Thyroid gland (tissue), 4 donors: Measurements from ENCODE around the gene CEP72. TPM values are rescaled to one million over a fixed set of nuclear protein-coding genes. Genes with fewer than 3 reads are reported as not detected.
A peak's percentile ranks its signal among the peaks of the same experiment; 100 is the strongest.

Experiments used
- DNase-seq, 2 donors: peaks; one replicate each; pipeline ENCODE4 v3.0.0-alpha.2; 2019
- H3K27ac ChIP-seq, 3 donors: fragments of 200-600 bp; sonication (generic); 1 replicate in 2 of 3; 2 replicates in 1 of 3; pipeline ENCODE4 v1.5.1; 2016 to 2019; ENCODE audit warnings: mild to moderate bottlenecking in 1 of 3, moderate library complexity in 1 of 3
- H3K27me3 ChIP-seq: fragments of 200-600 bp; sonication (generic); one replicate; pipeline ENCODE4 v1.5.1; 2019
- H3K36me3 ChIP-seq, 2 donors: fragments of 200-600 bp; sonication (generic); one replicate each; pipeline ENCODE4 v1.5.1; 2016 to 2019
- H3K4me1 ChIP-seq, 2 donors: fragments of 200-600 bp; sonication (generic); one replicate each; pipeline ENCODE4 v1.5.1; 2017 to 2019
- H3K4me3 ChIP-seq, 3 donors: fragments of 200-600 bp; sonication (generic); replicated peaks in 1 of 3; 1 replicate in 2 of 3; 2 replicates in 1 of 3; pipeline ENCODE4 v1.5.1; 2016; ENCODE audit warnings: mild to moderate bottlenecking in 1 of 3
- H3K9me3 ChIP-seq: fragments of 200-600 bp; sonication (generic); one replicate; pipeline ENCODE4 v1.5.1; 2017
- CTCF ChIP-seq, 6 experiments: fragments of 200-600 bp in 3 of 6; fragments of 450-650 bp in 3 of 6; sonication (generic) in 3 of 6; IDR thresholded peaks; one replicate each; pipeline ENCODE4 v1.5.1; 2016 to 2019; ENCODE audit warnings: antibody characterized with exemption in 6 of 6, mild to moderate bottlenecking in 2 of 6, inconsistent platforms in 1 of 6, moderate library complexity in 1 of 6
- POLR2A ChIP-seq, 2 donors: fragments of 450-650 bp; IDR thresholded peaks; one replicate each; pipeline ENCODE4 v1.6.1; 2017; ENCODE audit warnings: antibody characterized with exemption in 2 of 2, mild to moderate bottlenecking in 2 of 2, moderate library complexity in 1 of 2
- WGBS, 2 donors: methylation state at CpG; one replicate each; pipeline ENCODE4 v1.1.5; 2017; 5-methylcytosine and 5-hydroxymethylcytosine counted together
- intact Hi-C: fragments of 100-400 bp; cut with DNase I; formaldehyde crosslinking; loops from one replicate; pipeline ENCODE4 v1.15.1; 2023
- total RNA-seq, 4 donors: library from RNA; depleted of rRNA; stranded (reverse); fragments of >200 nt; gene quantifications; one replicate each; pipeline ENCODE4 v1.2.3, GENCODE V29; 2016

CEP72 gene
- total RNA-seq, 4 donors from 2014 or later = 3.4 to 7.6 (median 4.6) TPM

GRCh38 chr5:609506-609905, 2.6 kb upstream of the CEP72 start:
- no peak for TF ChIP-seq POLR2A (IDR thresholded peaks at IDR 0.05)
- TF ChIP-seq CTCF (IDR thresholded peaks at IDR 0.05) = no peak

GRCh38 chr5:610011-610743, 2.0 kb upstream of the CEP72 start:
- TF ChIP-seq CTCF (IDR thresholded peaks at IDR 0.05) = no peak
- no peak for TF ChIP-seq POLR2A (IDR thresholded peaks at IDR 0.05)

More at GRCh38 chr5:609506-609905, 2.6 kb upstream of the CEP72 start:
- Histone ChIP-seq H3K4me1 (peaks cover 0 to 11% of the 10 kb centered on the region in 2 donors), H3K9me3 (no peaks in the 10 kb centered on the region), H3K27me3 (no peaks in the 10 kb centered on the region), H3K4me3 (no peak overlapping the region), H3K27ac (no peak overlapping the region), H3K36me3 (no peaks in the 10 kb centered on the region)
- no peak for DNase-seq
- 79 to 91% methylated on average over 5 of the region's 5 CpGs for WGBS, 2 donors
- intact Hi-C loops = no loop called here

GRCh38 chr5:610744-611730, 1.1 kb upstream of the CEP72 start:
- no peak for DNase-seq
- intact Hi-C loops = no loop called here
- no peaks in the 10 kb centered on the region for H3K9me3 ChIP-seq
- 44 to 45% methylated on average over 8 to 11 of the region's 11 CpGs for WGBS, 2 donors
- H3K4me1 ChIP-seq = peaks cover 0 to 11% of the 10 kb centered on the region in 2 donors
- H3K27me3 ChIP-seq = no peaks in the 10 kb centered on the region
- no peaks in the 10 kb centered on the region for H3K36me3 ChIP-seq
- no peak for TF ChIP-seq CTCF (IDR thresholded peaks at IDR 0.05)
- no peak overlapping the region for H3K27ac ChIP-seq
- peak overlapping the region in 1 of 3 donors; percentile 87 for H3K4me3 ChIP-seq

More at GRCh38 chr5:610011-610743, 2.0 kb upstream of the CEP72 start:
- intact Hi-C loops = no loop called here
- 87 to 92% methylated on average over 9 of the region's 9 CpGs for WGBS, 2 donors
- Histone ChIP-seq H3K27me3 (no peaks in the 10 kb centered on the region), H3K4me3 (no peak overlapping the region), H3K36me3 (no peaks in the 10 kb centered on the region), H3K27ac (no peak overlapping the region), H3K9me3 (no peaks in the 10 kb centered on the region), H3K4me1 (peaks cover 0 to 11% of the 10 kb centered on the region in 2 donors)
- DNase-seq = no peak

GRCh38 chr5:612498-613424, 621 bp downstream of the CEP72 start:
- H3K4me3 ChIP-seq = peak overlapping the region; percentile 54 to 87 (median 62)
- H3K36me3 ChIP-seq = no peaks in the 10 kb centered on the region
- intact Hi-C loops = no loop called here
- no peak for DNase-seq
- H3K4me1 ChIP-seq = peaks cover 0 to 11% of the 10 kb centered on the region in 2 donors
- WGBS, 2 donors = 27 to 36% methylated on average over 11 to 20 of the region's 49 CpGs
- no peaks in the 10 kb centered on the region for H3K27me3 ChIP-seq
- no peak overlapping the region for H3K27ac ChIP-seq
- TF ChIP-seq CTCF (IDR thresholded peaks at IDR 0.05) (no peak), POLR2A (IDR thresholded peaks at IDR 0.05) (no peak)
- H3K9me3 ChIP-seq = no peaks in the 10 kb centered on the region
